Adrenal gland (tissue), 5 donors: ENCODE results near the gene NLK.

Experiments used
- CTCF ChIP-seq, 6 experiments: fragments of 450-650 bp in 4 of 6; fragments of 200-600 bp in 2 of 6; sonication (generic) in 1 of 6; IDR thresholded peaks; 1 replicate in 5 of 6; 2 replicates in 1 of 6; pipeline versions ENCODE4 v1.5.1 to v1.8.0; 2016 to 2021; ENCODE audit warnings: antibody characterized with exemption in 6 of 6, mild to moderate bottlenecking in 2 of 6, moderate library complexity in 1 of 6
- POLR2A ChIP-seq, 2 donors: fragments of 450-650 bp; IDR thresholded peaks; one replicate each; pipeline ENCODE4 v1.6.1; 2017; ENCODE audit warnings: antibody characterized with exemption in 2 of 2, mild to moderate bottlenecking in 2 of 2, moderate library complexity in 1 of 2
- donor health status: DM: no; HTN: no; CAD: no.

GRCh38 chr17:28173801-28174200, 131.3 kb downstream of the NLK start:
- TF ChIP-seq POLR2A (IDR thresholded peaks at IDR 0.05) (no peak), CTCF (IDR thresholded peaks at IDR 0.05) (no peak)
